HCT116 (cell line): Measurements from ENCODE around the gene LAX1. TPM values are rescaled to one million over a fixed set of nuclear protein-coding genes. Genes with fewer than 3 reads are reported as not detected.

ENCODE experiments used
- ATAC-seq: fragments of 200-7000 bp; cut with Tn5 transposase; 2 replicates; pipeline ENCODE4 v1.9.1; 2020; ENCODE audit warnings: mild to moderate bottlenecking, moderate library complexity
- BruUV-seq: library from RNA; stranded (reverse); fragments of 400-500 nt; replicated peaks from 2 replicates; lab custom pipeline; 2021; lab: Mats Ljungman, UMichigan
- CTCF ChIA-PET: fragments of 300-600 bp; sonication (Branson Sonifier 250); formaldehyde crosslinking; loops from one replicate; lab custom pipeline; 2021; ENCODE audit warnings: antibody characterized with exemption; lab: Charles Lee
- POLR2A ChIA-PET: fragments of 300-600, 350-600 bp; sonication (Branson Sonifier 250); formaldehyde crosslinking; loops from one replicate; lab custom pipeline; 2021; ENCODE audit warnings: antibody characterized with exemption; lab: Charles Lee
- RAD21 ChIA-PET, 2 experiments: fragments of 300-600 bp; sonication (Branson Sonifier 250); formaldehyde crosslinking; loops; one replicate each; lab custom pipeline; 2023; ENCODE audit warnings: low total read pairs in 2 of 2; ENCODE audit not compliant: uncharacterized antibody in 2 of 2, unreplicated experiment in 2 of 2, low non-redundant PET in 1 of 2; lab: Charles Lee
- DNase-seq: peaks from one replicate; pipeline ENCODE4 v3.0.0-alpha.2; 2010; ENCODE audit warnings: low read depth, low spot score
- H2AFZ ChIP-seq: fragments of 200-600 bp; shearing (Covaris generic), sonication (generic); 2 replicates; pipeline ENCODE4 v1.6.1; 2017; ENCODE audit warnings: low read depth, mixed run types, mixed read lengths, antibody characterized with exemption, low read length; ENCODE audit not compliant: poor library complexity, severe bottlenecking
- H3K27ac ChIP-seq: 2 replicates; pipeline ENCODE4 v1.5.1; 2012; ENCODE audit warnings: low read depth, low read length
- H3K27me3 ChIP-seq: fragments of 200-600 bp; sonication (generic); 2 replicates; pipeline ENCODE4 v1.6.1; 2016; ENCODE audit warnings: mixed run types, low read length, mixed read lengths; ENCODE audit not compliant: insufficient read depth
- H3K36me3 ChIP-seq, 2 experiments: fragments of 200-500 bp in 1 of 2; fragments of 200-600 bp in 1 of 2; sonication (Bioruptor generic) in 1 of 2; sonication (generic) in 1 of 2; 2 replicates each; pipeline versions ENCODE4 v1.5.1 to v1.6.1; 2014 to 2016; ENCODE audit warnings: low read length in 2 of 2, inconsistent platforms in 1 of 2, mixed read lengths in 1 of 2, mixed run types in 1 of 2; ENCODE audit not compliant: insufficient read depth in 2 of 2, control insufficient read depth in 1 of 2
- H3K4me1 ChIP-seq, 2 experiments: fragments of 200-600 bp in 1 of 2; sonication (generic) in 1 of 2; 2 replicates each; pipeline versions ENCODE4 v1.5.1 to v1.6.1; 2012 to 2017; ENCODE audit warnings: low read length in 2 of 2, inconsistent platforms in 1 of 2, mild to moderate bottlenecking in 1 of 2, mixed read lengths in 1 of 2, mixed run types in 1 of 2, moderate library complexity in 1 of 2; ENCODE audit not compliant: insufficient read depth in 2 of 2, control insufficient read depth in 1 of 2
- H3K4me2 ChIP-seq: fragments of 200-600 bp; sonication (generic); 2 replicates; pipeline ENCODE4 v1.6.1; 2017; ENCODE audit warnings: mixed run types, low read length, mixed read lengths
- H3K4me3 ChIP-seq, 2 experiments: fragments of 200-600 bp in 1 of 2; sonication (generic) in 1 of 2; replicated peaks in 1 of 2; 2 replicates each; pipeline ENCODE4 v1.5.1; 2011 to 2016; ENCODE audit warnings: low read length in 2 of 2, control low read depth in 1 of 2, low read depth in 1 of 2, mild to moderate bottlenecking in 1 of 2, mixed read lengths in 1 of 2, mixed run types in 1 of 2
- H3K79me2 ChIP-seq: fragments of 200-600 bp; sonication (generic); 2 replicates; pipeline ENCODE4 v1.6.1; 2017; ENCODE audit warnings: mild to moderate bottlenecking, mixed run types, low read length, moderate library complexity, mixed read lengths; ENCODE audit not compliant: insufficient read depth
- H3K9ac ChIP-seq: fragments of 200-600 bp; sonication (generic); 2 replicates; pipeline ENCODE4 v1.6.1; 2016; ENCODE audit warnings: low read length, mixed read lengths
- H3K9me2 ChIP-seq: fragments of 200-600 bp; sonication (generic), shearing (Covaris generic); 2 replicates; pipeline ENCODE4 v1.6.1; 2017; ENCODE audit warnings: mixed run types, mild to moderate bottlenecking, moderate library complexity; ENCODE audit not compliant: insufficient read depth
- H3K9me3 ChIP-seq, 2 experiments: fragments of 200-500 bp in 1 of 2; fragments of 200-600 bp in 1 of 2; sonication (Bioruptor generic) in 1 of 2; sonication (generic) in 1 of 2; 2 replicates each; pipeline ENCODE4 v1.6.1; 2014 to 2017; ENCODE audit warnings: low read length in 2 of 2, mixed read lengths in 2 of 2, inconsistent platforms in 1 of 2, low read depth in 1 of 2, mild to moderate bottlenecking in 1 of 2, mixed run types in 1 of 2, moderate library complexity in 1 of 2; ENCODE audit not compliant: control insufficient read depth in 1 of 2, insufficient read depth in 1 of 2
- H4K20me1 ChIP-seq: fragments of 200-600 bp; sonication (generic), shearing (Covaris generic); 2 replicates; pipeline ENCODE4 v1.6.1; 2017; ENCODE audit warnings: mixed run types, mild to moderate bottlenecking, moderate library complexity; ENCODE audit not compliant: insufficient read depth
- CEBPB ChIP-seq: IDR thresholded peaks from 2 replicates; pipeline ENCODE4 v1.6.1; 2012; ENCODE audit warnings: low read depth
- EGR1 ChIP-seq: IDR thresholded peaks from 2 replicates; pipeline ENCODE4 v1.6.1; 2012; ENCODE audit warnings: low read depth
- EZH2 ChIP-seq: fragments of 200-600 bp; sonication (generic); IDR thresholded peaks from 2 replicates; pipeline ENCODE4 v1.6.1; 2017; ENCODE audit warnings: antibody characterized with exemption, mixed run types
- EZH2phosphoT487 ChIP-seq: fragments of 200-600 bp; IDR thresholded peaks from 2 replicates; pipeline ENCODE4 v1.6.1; 2018; ENCODE audit warnings: antibody characterized with exemption, borderline replicate concordance
- FOSL1 ChIP-seq: IDR thresholded peaks from 2 replicates; pipeline ENCODE4 v1.6.1; 2012; ENCODE audit warnings: low read depth
- POLR2A ChIP-seq: IDR thresholded peaks from 2 replicates; pipeline ENCODE4 v1.7.0; 2011; ENCODE audit warnings: borderline replicate concordance; ENCODE audit not compliant: insufficient read depth, insufficient read length; ENCODE audit errors: extremely low read depth
- POLR2AphosphoS5 ChIP-seq: IDR thresholded peaks from 2 replicates; pipeline ENCODE4 v1.6.1; 2011; ENCODE audit warnings: mild to moderate bottlenecking, low read depth, low read length, moderate library complexity
- RAD21 ChIP-seq: IDR thresholded peaks from 2 replicates; pipeline ENCODE4 v1.6.1; 2012; ENCODE audit warnings: low read depth, mild to moderate bottlenecking
- SP1 ChIP-seq: IDR thresholded peaks from 2 replicates; pipeline ENCODE4 v1.6.1; 2012; ENCODE audit warnings: low read depth
- SRF ChIP-seq: IDR thresholded peaks from 2 replicates; pipeline ENCODE4 v1.6.1; 2012; ENCODE audit warnings: low read depth
- TCF7L2 ChIP-seq: IDR thresholded peaks from 2 replicates; pipeline ENCODE4 v1.7.0; 2011; ENCODE audit warnings: borderline replicate concordance, inconsistent platforms; ENCODE audit not compliant: insufficient read depth, insufficient read length; ENCODE audit errors: extremely low read depth
- ZFX ChIP-seq: fragments of 450-650 bp; IDR thresholded peaks from 2 replicates; pipeline ENCODE4 v1.6.1; 2017
- intact Hi-C: fragments of 100-400 bp; cut with micrococcal nuclease; formaldehyde crosslinking; loops from 2 replicates; pipeline ENCODE4 v1.10.0; 2022
- total RNA-seq: library from RNA; stranded (reverse); gene quantifications from one replicate; pipeline ENCODE4 v1.2.1, GENCODE V29; 2021; ENCODE audit not compliant: unreplicated experiment
- TF ChIP-seq, protein P1 (sequence below), 3 experiments: fragments of 200-600 bp in 1 of 3; sonication (generic) in 1 of 3; IDR thresholded peaks in 2 of 3; conservative IDR thresholded peaks in 1 of 3; 2 replicates each; pipeline ENCODE4 v1.5.1; 2012 to 2017; ENCODE audit warnings: low read depth in 2 of 3, low read length in 2 of 3, antibody characterized with exemption in 1 of 3, borderline replicate concordance in 1 of 3, control low read depth in 1 of 3, mild to moderate bottlenecking in 1 of 3, mixed read lengths in 1 of 3, mixed run types in 1 of 3, moderate library complexity in 1 of 3; ENCODE audit not compliant: insufficient read depth in 1 of 3
- TF ChIP-seq, protein P2 (sequence below): IDR thresholded peaks from 2 replicates; pipeline ENCODE4 v1.6.1; 2012; ENCODE audit warnings: low read depth
- TF ChIP-seq, protein P3 (sequence below): IDR thresholded peaks from 2 replicates; pipeline ENCODE4 v1.6.1; 2012

LAX1 gene
- total RNA-seq, 1 experiment from 2014 or later: 0.12 TPM

- TF ChIP-seq, protein P1, sequence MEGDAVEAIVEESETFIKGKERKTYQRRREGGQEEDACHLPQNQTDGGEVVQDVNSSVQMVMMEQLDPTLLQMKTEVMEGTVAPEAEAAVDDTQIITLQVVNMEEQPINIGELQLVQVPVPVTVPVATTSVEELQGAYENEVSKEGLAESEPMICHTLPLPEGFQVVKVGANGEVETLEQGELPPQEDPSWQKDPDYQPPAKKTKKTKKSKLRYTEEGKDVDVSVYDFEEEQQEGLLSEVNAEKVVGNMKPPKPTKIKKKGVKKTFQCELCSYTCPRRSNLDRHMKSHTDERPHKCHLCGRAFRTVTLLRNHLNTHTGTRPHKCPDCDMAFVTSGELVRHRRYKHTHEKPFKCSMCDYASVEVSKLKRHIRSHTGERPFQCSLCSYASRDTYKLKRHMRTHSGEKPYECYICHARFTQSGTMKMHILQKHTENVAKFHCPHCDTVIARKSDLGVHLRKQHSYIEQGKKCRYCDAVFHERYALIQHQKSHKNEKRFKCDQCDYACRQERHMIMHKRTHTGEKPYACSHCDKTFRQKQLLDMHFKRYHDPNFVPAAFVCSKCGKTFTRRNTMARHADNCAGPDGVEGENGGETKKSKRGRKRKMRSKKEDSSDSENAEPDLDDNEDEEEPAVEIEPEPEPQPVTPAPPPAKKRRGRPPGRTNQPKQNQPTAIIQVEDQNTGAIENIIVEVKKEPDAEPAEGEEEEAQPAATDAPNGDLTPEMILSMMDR (IDR thresholded peaks at IDR 0.05 in 2 of 3, conservative IDR thresholded peaks at IDR 0.05 in 1 of 3; ENCODE audit: borderline replicate concordance in 1 of 3, insufficient read depth in 1 of 3, low read depth in 2 of 3, low read length in 2 of 3): no peak
- TF ChIP-seq, protein P2, sequence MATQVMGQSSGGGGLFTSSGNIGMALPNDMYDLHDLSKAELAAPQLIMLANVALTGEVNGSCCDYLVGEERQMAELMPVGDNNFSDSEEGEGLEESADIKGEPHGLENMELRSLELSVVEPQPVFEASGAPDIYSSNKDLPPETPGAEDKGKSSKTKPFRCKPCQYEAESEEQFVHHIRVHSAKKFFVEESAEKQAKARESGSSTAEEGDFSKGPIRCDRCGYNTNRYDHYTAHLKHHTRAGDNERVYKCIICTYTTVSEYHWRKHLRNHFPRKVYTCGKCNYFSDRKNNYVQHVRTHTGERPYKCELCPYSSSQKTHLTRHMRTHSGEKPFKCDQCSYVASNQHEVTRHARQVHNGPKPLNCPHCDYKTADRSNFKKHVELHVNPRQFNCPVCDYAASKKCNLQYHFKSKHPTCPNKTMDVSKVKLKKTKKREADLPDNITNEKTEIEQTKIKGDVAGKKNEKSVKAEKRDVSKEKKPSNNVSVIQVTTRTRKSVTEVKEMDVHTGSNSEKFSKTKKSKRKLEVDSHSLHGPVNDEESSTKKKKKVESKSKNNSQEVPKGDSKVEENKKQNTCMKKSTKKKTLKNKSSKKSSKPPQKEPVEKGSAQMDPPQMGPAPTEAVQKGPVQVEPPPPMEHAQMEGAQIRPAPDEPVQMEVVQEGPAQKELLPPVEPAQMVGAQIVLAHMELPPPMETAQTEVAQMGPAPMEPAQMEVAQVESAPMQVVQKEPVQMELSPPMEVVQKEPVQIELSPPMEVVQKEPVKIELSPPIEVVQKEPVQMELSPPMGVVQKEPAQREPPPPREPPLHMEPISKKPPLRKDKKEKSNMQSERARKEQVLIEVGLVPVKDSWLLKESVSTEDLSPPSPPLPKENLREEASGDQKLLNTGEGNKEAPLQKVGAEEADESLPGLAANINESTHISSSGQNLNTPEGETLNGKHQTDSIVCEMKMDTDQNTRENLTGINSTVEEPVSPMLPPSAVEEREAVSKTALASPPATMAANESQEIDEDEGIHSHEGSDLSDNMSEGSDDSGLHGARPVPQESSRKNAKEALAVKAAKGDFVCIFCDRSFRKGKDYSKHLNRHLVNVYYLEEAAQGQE: no peak
These were observed 3.3 kb downstream of the LAX1 start (continued) for GRCh38 chr1:203768256-203768655.

DNA sequence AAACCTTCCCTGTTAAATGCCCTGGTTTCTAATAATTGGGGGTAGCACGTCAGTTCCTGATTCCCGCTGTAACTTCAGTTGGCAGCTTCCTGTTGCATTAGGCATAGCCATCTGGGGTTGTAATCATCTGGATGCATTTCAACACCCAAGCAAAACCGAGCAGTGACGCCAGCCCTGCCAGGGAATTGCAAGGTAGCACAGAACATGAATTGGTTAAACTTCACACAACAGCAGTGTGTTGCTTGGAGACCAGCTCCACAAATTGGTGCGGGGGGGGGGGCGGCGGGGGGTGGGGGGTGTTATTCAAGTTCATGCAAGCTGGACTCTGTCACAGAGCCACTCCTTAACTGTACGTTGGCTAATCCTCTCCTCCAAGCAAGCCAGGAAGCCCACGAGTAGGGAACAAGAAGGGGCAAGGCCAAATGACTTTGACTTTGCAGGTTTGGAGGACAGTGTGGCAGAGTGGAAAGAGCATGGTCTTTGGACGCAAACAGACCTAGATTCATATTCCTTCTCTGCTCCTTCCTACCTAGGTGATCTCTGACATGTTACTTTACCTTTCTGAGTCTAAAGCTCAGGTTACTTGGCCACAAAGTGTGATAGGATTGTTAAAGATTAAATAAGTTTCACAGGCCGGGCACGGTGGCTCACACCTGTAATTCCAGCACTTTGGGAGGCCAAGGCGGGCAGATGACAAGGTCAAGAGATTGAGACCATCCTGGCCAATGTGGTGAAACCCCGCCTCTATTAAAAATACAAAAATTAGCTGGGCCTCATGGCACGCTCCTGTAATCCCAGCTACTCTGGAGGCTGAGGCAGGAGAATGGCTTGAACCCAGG, 4.7 kb downstream of the LAX1 start:
- Histone ChIP-seq H3K79me2 (no peaks in the 10 kb centered on the region), H3K9me2 (no peaks in the 10 kb centered on the region), H4K20me1 (no peaks in the 10 kb centered on the region), H3K4me2 (no peak overlapping the region), H3K36me3 (no peaks in the 10 kb centered on the region), H3K9ac (no peak overlapping the region), H2AFZ (no peak overlapping the region), H3K9me3 (no peaks in the 10 kb centered on the region), H3K4me3 (no peak overlapping the region), H3K27me3 (peaks cover 15% of the 10 kb centered on the region; the same call in 1 of the 2 replicates), H3K4me1 (peaks cover 0 to 4% of the 10 kb centered on the region in 2 experiments; a peak in 1 of 4 replicates), H3K27ac (no peak overlapping the region)
- RAD21 ChIA-PET: no interaction called here
- POLR2A ChIA-PET: no interaction called here
- ATAC-seq: no peak
- no TSS peak for BruUV-seq
- no peak for DNase-seq
- CTCF ChIA-PET: no interaction called here
- intact Hi-C loops: no loop called here
- TF ChIP-seq EZH2phosphoT487 (no peak), EZH2 (no peak), POLR2AphosphoS5 (no peak), SRF (no peak), FOSL1 (no peak), ZFX (no peak), CEBPB (no peak), EGR1 (no peak), TCF7L2 (no peak), SP1 (no peak), RAD21 (no peak), POLR2A (no peak)
- TF ChIP-seq, protein P2: no peak
- TF ChIP-seq, protein P3, sequence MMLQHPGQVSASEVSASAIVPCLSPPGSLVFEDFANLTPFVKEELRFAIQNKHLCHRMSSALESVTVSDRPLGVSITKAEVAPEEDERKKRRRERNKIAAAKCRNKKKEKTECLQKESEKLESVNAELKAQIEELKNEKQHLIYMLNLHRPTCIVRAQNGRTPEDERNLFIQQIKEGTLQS: no peak
